ENCODE measurements around the gene TENM4.

The TENM4 gene

DNA sequence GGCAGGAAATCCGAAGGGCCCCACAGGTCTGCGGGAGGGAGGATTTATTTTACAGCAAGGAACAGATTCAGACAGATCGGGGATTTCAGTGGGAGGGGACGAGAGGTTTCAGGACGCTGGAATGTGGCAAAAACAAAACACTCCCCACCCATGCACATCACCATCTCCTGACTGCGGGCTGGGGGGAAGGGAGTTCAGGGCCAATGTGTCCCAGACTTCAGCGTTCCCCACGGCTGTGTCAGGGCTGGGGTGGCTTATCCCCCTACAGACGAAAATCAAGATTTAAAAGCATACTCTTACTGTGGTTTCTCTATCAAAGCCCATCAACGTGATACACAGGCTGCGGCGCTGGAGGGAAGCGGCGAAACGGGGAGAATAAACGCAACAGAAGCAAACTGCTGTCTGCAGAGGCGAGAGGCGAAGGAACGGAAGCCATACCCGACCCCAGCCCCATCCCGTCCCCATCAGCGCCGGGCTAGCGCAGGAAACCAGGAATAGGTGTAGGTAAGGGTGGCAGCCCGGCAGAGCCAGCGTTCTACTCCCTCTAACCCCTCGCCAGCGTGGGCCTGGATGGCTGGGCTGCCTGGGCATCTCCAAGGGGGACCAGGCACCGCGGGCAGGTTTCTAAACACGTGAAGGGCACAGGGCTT lies 2.7 kb downstream of the TENM4 start:
- no peaks in the 10 kb centered on the region for H3K36me3 ChIP-seq (ENCODE audit: insufficient read depth, low read length)
- H4K20me1 ChIP-seq (ENCODE audit: insufficient read depth, low read length): no peaks in the 10 kb centered on the region
- H3K4me1 ChIP-seq (ENCODE audit: insufficient read depth, low read length): no peaks in the 10 kb centered on the region
- ATAC-seq (ENCODE audit: insufficient read depth, low read depth) (no peak), DNase-seq (no peak)
- H3K4me2 ChIP-seq (ENCODE audit: insufficient read depth, low read length): no peak overlapping the region
- peaks cover under 1% of the 10 kb centered on the region for H3K27me3 ChIP-seq (ENCODE audit: insufficient read depth, low read length, poor library complexity)
- no peak for TF ChIP-seq CTCF (IDR thresholded peaks at IDR 0.05; ENCODE audit: borderline replicate concordance, extremely low read depth, low read length, poor library complexity, severe bottlenecking)
- TF ChIP-seq EZH2 (IDR thresholded peaks at IDR 0.05; ENCODE audit: borderline replicate concordance, low read depth, low read length, severe bottlenecking): no peak
- H3K27ac ChIP-seq (ENCODE audit: low read length): no peak overlapping the region
- no peaks in the 10 kb centered on the region for H3K79me2 ChIP-seq (ENCODE audit: insufficient read depth, low read length)
- H3K9me3 ChIP-seq (ENCODE audit: insufficient read depth, low read length, severe bottlenecking): no peaks in the 10 kb centered on the region
- H3K4me3 ChIP-seq (ENCODE audit: low read depth in 1 of 2, low read length in 2 of 2): no peak overlapping the region
- H2AFZ ChIP-seq (ENCODE audit: low read depth, low read length): no peak overlapping the region
- H3K9ac ChIP-seq (ENCODE audit: low read depth, low read length): no peak overlapping the region

- Histone ChIP-seq H4K20me1 (ENCODE audit: insufficient read depth, low read length) (no peaks in the 10 kb centered on the region), H3K36me3 (ENCODE audit: insufficient read depth, low read length) (no peaks in the 10 kb centered on the region), H3K4me1 (ENCODE audit: insufficient read depth, low read length) (no peaks in the 10 kb centered on the region), H2AFZ (ENCODE audit: low read depth, low read length) (no peak overlapping the region), H3K4me3 (ENCODE audit: low read depth in 1 of 2, low read length in 2 of 2) (no peak overlapping the region), H3K9me3 (ENCODE audit: insufficient read depth, low read length, severe bottlenecking) (no peaks in the 10 kb centered on the region), H3K4me2 (ENCODE audit: insufficient read depth, low read length) (no peak overlapping the region), H3K27me3 (ENCODE audit: insufficient read depth, low read length, poor library complexity) (peaks cover 5% of the 10 kb centered on the region), H3K27ac (ENCODE audit: low read length) (no peak overlapping the region), H3K9ac (ENCODE audit: low read depth, low read length) (no peak overlapping the region), H3K79me2 (ENCODE audit: insufficient read depth, low read length) (no peaks in the 10 kb centered on the region)
- no peak for DNase-seq
- TF ChIP-seq EZH2 (IDR thresholded peaks at IDR 0.05; ENCODE audit: borderline replicate concordance, low read depth, low read length, severe bottlenecking) (no peak), CTCF (IDR thresholded peaks at IDR 0.05; ENCODE audit: borderline replicate concordance, extremely low read depth, low read length, poor library complexity, severe bottlenecking) (no peak)
- ATAC-seq (ENCODE audit: insufficient read depth, low read depth): no peak
Measured at GRCh38 chr11:79437278-79437980, 3.4 kb downstream of the TENM4 start.

DNA sequence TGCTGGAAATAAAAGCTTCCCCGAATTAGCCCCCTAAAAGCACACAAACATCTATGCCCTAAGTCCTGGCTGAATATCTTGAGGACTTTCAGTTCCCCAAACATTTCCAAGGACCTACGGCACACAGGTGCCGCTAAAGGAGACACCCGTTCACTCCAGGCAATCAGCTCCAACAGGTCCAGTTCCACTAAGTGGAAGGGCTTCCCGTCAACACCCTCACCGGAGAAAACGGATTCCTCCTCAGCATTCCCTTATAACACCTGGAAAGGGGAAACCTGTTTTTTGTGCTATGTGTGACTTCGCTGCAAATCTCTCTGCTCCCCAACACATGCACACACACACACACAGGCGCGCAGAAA lies 3.9 kb downstream of the TENM4 start:
- no peaks in the 10 kb centered on the region for H3K4me1 ChIP-seq (ENCODE audit: insufficient read depth, low read length)
- no peaks in the 10 kb centered on the region for H3K79me2 ChIP-seq (ENCODE audit: insufficient read depth, low read length)
- ATAC-seq (ENCODE audit: insufficient read depth, low read depth) (no peak), DNase-seq (no peak)
- no peak overlapping the region for H3K4me2 ChIP-seq (ENCODE audit: insufficient read depth, low read length)
- no peaks in the 10 kb centered on the region for H4K20me1 ChIP-seq (ENCODE audit: insufficient read depth, low read length)
- no peak overlapping the region for H3K9ac ChIP-seq (ENCODE audit: low read depth, low read length)
- no peak overlapping the region for H3K4me3 ChIP-seq (ENCODE audit: low read depth in 1 of 2, low read length in 2 of 2)
- TF ChIP-seq CTCF (IDR thresholded peaks at IDR 0.05; ENCODE audit: borderline replicate concordance, extremely low read depth, low read length, poor library complexity, severe bottlenecking) (no peak), EZH2 (IDR thresholded peaks at IDR 0.05; ENCODE audit: borderline replicate concordance, low read depth, low read length, severe bottlenecking) (no peak)
- H3K36me3 ChIP-seq (ENCODE audit: insufficient read depth, low read length): no peaks in the 10 kb centered on the region
- no peaks in the 10 kb centered on the region for H3K9me3 ChIP-seq (ENCODE audit: insufficient read depth, low read length, severe bottlenecking)
- H3K27me3 ChIP-seq (ENCODE audit: insufficient read depth, low read length, poor library complexity): peaks cover 5% of the 10 kb centered on the region
- H2AFZ ChIP-seq (ENCODE audit: low read depth, low read length): no peak overlapping the region
- H3K27ac ChIP-seq (ENCODE audit: low read length): no peak overlapping the region

Measured in DND-41 (cell line).